Endothelial cell of umbilical vein (primary cell): ENCODE data around the gene SLC4A5. TPM values are rescaled to one million over a fixed set of nuclear protein-coding genes. Genes with fewer than 3 reads are reported as not detected.

ENCODE experiments used
- BruUV-seq: library from RNA; stranded (reverse); fragments of 400-500 nt; replicated peaks from 2 replicates; lab custom pipeline; 2021; lab: Mats Ljungman, UMichigan
- CTCF ChIA-PET: fragments of 300-600, 350-600 bp; sonication (Branson Sonifier 250); formaldehyde crosslinking; loops from one replicate; lab custom pipeline; 2021; ENCODE audit warnings: antibody characterized with exemption, inconsistent platforms; lab: Charles Lee
- POLR2A ChIA-PET: fragments of 300-600, 350-600 bp; sonication (Branson Sonifier 250); formaldehyde crosslinking; loops from one replicate; lab custom pipeline; 2021; ENCODE audit warnings: antibody characterized with exemption, inconsistent platforms; lab: Charles Lee
- DNase-seq: peaks from one replicate; pipeline ENCODE4 v3.0.0-alpha.2; 2011; ENCODE audit warnings: low read depth, low spot score
- FAIRE-seq: peaks from 2 replicates; lab custom pipeline; 2011; peaks lifted over from hg19 to GRCh38; lab: Jason Lieb, UNC
- H2AFZ ChIP-seq: 2 replicates; pipeline ENCODE4 v1.6.0; 2012; ENCODE audit warnings: low read depth, low read length, control low read depth, inconsistent platforms
- H3K27ac ChIP-seq: 2 replicates; pipeline ENCODE4 v1.5.1; 2011; ENCODE audit warnings: low read depth, mild to moderate bottlenecking, control low read depth, low read length, moderate library complexity; ENCODE audit not compliant: insufficient read depth
- H3K27me3 ChIP-seq, 2 experiments: 2 replicates each; pipeline versions ENCODE4 v1.6.0 to v1.6.1; 2011; ENCODE audit warnings: low read length in 2 of 2, mixed read lengths in 1 of 2; ENCODE audit not compliant: control insufficient read depth in 2 of 2, insufficient read depth in 2 of 2
- H3K36me3 ChIP-seq, 2 experiments: 2 replicates in 1 of 2; 3 replicates in 1 of 2; pipeline ENCODE4 v1.5.1; 2011; ENCODE audit warnings: low read length in 2 of 2, mild to moderate bottlenecking in 1 of 2, moderate library complexity in 1 of 2; ENCODE audit not compliant: control insufficient read depth in 2 of 2, insufficient read depth in 2 of 2; ENCODE audit errors: extremely low read depth in 1 of 2
- H3K4me1 ChIP-seq: 3 replicates; pipeline ENCODE4 v1.5.1; 2011; ENCODE audit warnings: mild to moderate bottlenecking, low read length; ENCODE audit not compliant: control insufficient read depth, insufficient read depth; ENCODE audit errors: extremely low read depth
- H3K4me2 ChIP-seq: 2 replicates; pipeline ENCODE4 v1.6.1; 2011; ENCODE audit warnings: low read length, control low read depth, mixed read lengths; ENCODE audit not compliant: insufficient read depth
- H3K4me3 ChIP-seq, 3 experiments: fragments of 200-600 bp in 1 of 3; sonication (generic), shearing (Covaris generic) in 1 of 3; replicated peaks in 1 of 3; 2 replicates each; pipeline ENCODE4 v1.5.1; 2011 to 2016; ENCODE audit warnings: control low read depth in 3 of 3, low read length in 3 of 3, mild to moderate bottlenecking in 2 of 3, inconsistent platforms in 1 of 3, low read depth in 1 of 3, moderate library complexity in 1 of 3; ENCODE audit not compliant: insufficient read depth in 1 of 3
- H3K79me2 ChIP-seq: 2 replicates; pipeline ENCODE4 v1.6.0; 2012; ENCODE audit warnings: low read length, inconsistent platforms; ENCODE audit not compliant: control insufficient read depth, insufficient read depth
- H3K9ac ChIP-seq: replicated peaks from 2 replicates; pipeline ENCODE3; 2011; ENCODE audit warnings: low read length, control low read depth; ENCODE audit not compliant: insufficient read depth; ENCODE audit errors: extremely low read depth
- H3K9me1 ChIP-seq: replicated peaks from 3 replicates; pipeline ENCODE4 v1.6.0; 2011; ENCODE audit warnings: mild to moderate bottlenecking, low read length; ENCODE audit not compliant: control insufficient read depth, insufficient read depth; ENCODE audit errors: extremely low read depth
- H3K9me3 ChIP-seq: replicated peaks from 2 replicates; pipeline ENCODE4 v1.5.1; 2012; ENCODE audit warnings: low read length, inconsistent platforms; ENCODE audit not compliant: control insufficient read depth, insufficient read depth
- H4K20me1 ChIP-seq: replicated peaks from 2 replicates; pipeline ENCODE3; 2011; ENCODE audit warnings: mild to moderate bottlenecking, low read length; ENCODE audit not compliant: control insufficient read depth, insufficient read depth; ENCODE audit errors: extremely low read depth
- EZH2 ChIP-seq: IDR thresholded peaks from 2 replicates; pipeline ENCODE4 v1.6.1; 2012; ENCODE audit warnings: borderline replicate concordance, low read depth, mild to moderate bottlenecking, moderate library complexity, low read length, inconsistent platforms; ENCODE audit not compliant: severe bottlenecking
- FOS ChIP-seq: IDR thresholded peaks from 2 replicates; pipeline ENCODE4 v1.6.1; 2011; ENCODE audit warnings: mild to moderate bottlenecking, low read length, moderate library complexity, borderline replicate concordance; ENCODE audit not compliant: insufficient read depth
- GATA2 ChIP-seq: IDR thresholded peaks from 2 replicates; pipeline ENCODE4 v1.7.0; 2011; ENCODE audit warnings: low read depth, mild to moderate bottlenecking, moderate library complexity, mixed read lengths, low read length; ENCODE audit not compliant: insufficient read length, insufficient read depth
- JUN ChIP-seq: IDR thresholded peaks from 2 replicates; pipeline ENCODE4 v1.6.1; 2011; ENCODE audit warnings: borderline replicate concordance, low read depth; ENCODE audit not compliant: insufficient read length, insufficient read depth
- MYC ChIP-seq: IDR thresholded peaks from one replicate; pipeline ENCODE4 v1.6.1; 2011; ENCODE audit warnings: mild to moderate bottlenecking, low read depth, low read length
- POLR2A ChIP-seq: IDR thresholded peaks from 2 replicates; pipeline ENCODE4 v1.6.1; 2012; ENCODE audit warnings: low read depth, mild to moderate bottlenecking, control low read depth, low read length
- POLR2AphosphoS5 ChIP-seq: IDR thresholded peaks from 2 replicates; pipeline ENCODE4 v1.6.1; 2012; ENCODE audit warnings: low read depth, mild to moderate bottlenecking, control low read depth, low read length, moderate library complexity; ENCODE audit not compliant: insufficient read depth
- dilution Hi-C: fragments of 300-500 bp; cut with MboI; formaldehyde crosslinking; loops from one replicate; pipeline ENCODE4 v1.15.0; 2019; ENCODE audit warnings: low sequenced_read_pairs; ENCODE audit not compliant: extremely low pct_ligation_motif_present
- intact Hi-C: fragments of 100-400 bp; cut with micrococcal nuclease; formaldehyde crosslinking; loops from one replicate; pipeline ENCODE4 v1.10.0; 2022
- polyA plus RNA-seq, 4 experiments: library from polyadenylated mRNA; depleted of rRNA in 3 of 4; stranded (reverse) in 3 of 4; unstranded in 1 of 4; fragments of >200 nt; gene quantifications; 2 replicates each; pipeline versions ENCODE4 v1.2.1 to v1.2.3, GENCODE V29; 2011 to 2012; ENCODE audit warnings: missing spikeins in 1 of 4
- total RNA-seq: library from RNA; stranded (reverse); gene quantifications from 2 replicates; pipeline ENCODE4 v1.2.3, GENCODE V29; 2021
- TF ChIP-seq, protein P1 (sequence below): IDR thresholded peaks from 2 replicates; pipeline ENCODE4 v1.6.1; 2011; ENCODE audit not compliant: insufficient read depth, insufficient read length
- TF ChIP-seq, protein P2 (sequence below), 2 donors: IDR thresholded peaks; 1 replicate in 1 of 2; 2 replicates in 1 of 2; pipeline ENCODE4 v1.5.1; 2011; ENCODE audit warnings: low read length in 2 of 2, mild to moderate bottlenecking in 2 of 2, moderate library complexity in 2 of 2, control low read depth in 1 of 2, inconsistent platforms in 1 of 2, low read depth in 1 of 2; ENCODE audit not compliant: insufficient read depth in 1 of 2; ENCODE audit errors: extremely low read depth in 1 of 2

SLC4A5 gene
- total and polyA plus RNA-seq, 2 donors (not counting 3 experiments of a cell fraction or from before 2014, with no cell fraction given) = 0.12 to 0.97 TPM

GRCh38 chr2:74262681-74263080, 80.5 kb downstream of the SLC4A5 start:
- BruUV-seq = no TSS peak
- dilution Hi-C loops = no loop called here
- no peaks in the 10 kb centered on the region for H3K79me2 ChIP-seq
- DNase-seq (no peak), FAIRE-seq (no peak)
- H3K9me3 ChIP-seq = no peaks in the 10 kb centered on the region
- H3K4me1 ChIP-seq = no peaks in the 10 kb centered on the region
- H3K9me1 ChIP-seq = no peaks in the 10 kb centered on the region
- H3K4me3 ChIP-seq = no peak overlapping the region
- no peak overlapping the region for H3K27ac ChIP-seq
- H3K36me3 ChIP-seq = no peaks in the 10 kb centered on the region
- POLR2A ChIA-PET = no interaction called here
- no peak overlapping the region for H3K9ac ChIP-seq
- H4K20me1 ChIP-seq = no peaks in the 10 kb centered on the region
- H2AFZ ChIP-seq = no peak overlapping the region
- H3K27me3 ChIP-seq = peaks cover 0 to 2% of the 10 kb centered on the region in 2 experiments
- CTCF ChIA-PET = no interaction called here
- intact Hi-C loops = no loop called here
- TF ChIP-seq, protein P1, sequence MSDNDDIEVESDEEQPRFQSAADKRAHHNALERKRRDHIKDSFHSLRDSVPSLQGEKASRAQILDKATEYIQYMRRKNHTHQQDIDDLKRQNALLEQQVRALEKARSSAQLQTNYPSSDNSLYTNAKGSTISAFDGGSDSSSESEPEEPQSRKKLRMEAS = no peak
- TF ChIP-seq FOS (no peak), POLR2A (no peak), MYC (no peak), POLR2AphosphoS5 (no peak), GATA2 (no peak), JUN (no peak), EZH2 (no peak)
- TF ChIP-seq, protein P2, sequence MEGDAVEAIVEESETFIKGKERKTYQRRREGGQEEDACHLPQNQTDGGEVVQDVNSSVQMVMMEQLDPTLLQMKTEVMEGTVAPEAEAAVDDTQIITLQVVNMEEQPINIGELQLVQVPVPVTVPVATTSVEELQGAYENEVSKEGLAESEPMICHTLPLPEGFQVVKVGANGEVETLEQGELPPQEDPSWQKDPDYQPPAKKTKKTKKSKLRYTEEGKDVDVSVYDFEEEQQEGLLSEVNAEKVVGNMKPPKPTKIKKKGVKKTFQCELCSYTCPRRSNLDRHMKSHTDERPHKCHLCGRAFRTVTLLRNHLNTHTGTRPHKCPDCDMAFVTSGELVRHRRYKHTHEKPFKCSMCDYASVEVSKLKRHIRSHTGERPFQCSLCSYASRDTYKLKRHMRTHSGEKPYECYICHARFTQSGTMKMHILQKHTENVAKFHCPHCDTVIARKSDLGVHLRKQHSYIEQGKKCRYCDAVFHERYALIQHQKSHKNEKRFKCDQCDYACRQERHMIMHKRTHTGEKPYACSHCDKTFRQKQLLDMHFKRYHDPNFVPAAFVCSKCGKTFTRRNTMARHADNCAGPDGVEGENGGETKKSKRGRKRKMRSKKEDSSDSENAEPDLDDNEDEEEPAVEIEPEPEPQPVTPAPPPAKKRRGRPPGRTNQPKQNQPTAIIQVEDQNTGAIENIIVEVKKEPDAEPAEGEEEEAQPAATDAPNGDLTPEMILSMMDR (IDR thresholded peaks at IDR 0.05; ENCODE audit: extremely low read depth in 1 of 2, insufficient read depth in 1 of 2, low read depth in 1 of 2, low read length in 2 of 2) = no peak
- no peak overlapping the region for H3K4me2 ChIP-seq
